LNCAP (cell line): Measurements from ENCODE around the gene NDUFAF2.

Source experiments
- CTCF ChIP-seq: fragments of 450-650 bp; IDR thresholded peaks from 2 replicates; pipeline ENCODE4 v1.5.1; 2017; ENCODE audit warnings: mild to moderate bottlenecking

Gene NDUFAF2

GRCh38 chr5:61182449-61182848, 237.4 kb downstream of the NDUFAF2 start:
- TF ChIP-seq CTCF: no peak

GRCh38 chr5:61183538-61183937, 238.5 kb downstream of the NDUFAF2 start:
- no peak for TF ChIP-seq CTCF

- TF ChIP-seq CTCF: no peak
Measured at GRCh38 chr5:61184708-61185107, 239.7 kb downstream of the NDUFAF2 start.

- TF ChIP-seq CTCF: no peak
Measured at GRCh38 chr5:61186634-61187033, 241.6 kb downstream of the NDUFAF2 start.

GRCh38 chr5:61198606-61199005, 253.6 kb downstream of the NDUFAF2 start:
- TF ChIP-seq CTCF: no peak

GRCh38 chr5:61200582-61201155, 255.7 kb downstream of the NDUFAF2 start:
- TF ChIP-seq CTCF: no peak

GRCh38 chr5:61202213-61202612, 257.2 kb downstream of the NDUFAF2 start:
- TF ChIP-seq CTCF: no peak
